Islet precursor cell (in vitro differentiated cells): ENCODE data around the gene HYOU1.
"Not testable (repeated sequence)": the region's sequence is repeated elsewhere in the genome, so short reads cannot be mapped to it uniquely, and the experiment has no call there.

Source experiments
- DNase-seq: peaks from one replicate; pipeline ENCODE4 v3.0.0-alpha.2; 2018

The HYOU1 gene

GRCh38 chr11:119057000-119057769, at the start of gene HYOU1:
Gene HYOU1, minus strand, starts transcription at chr11:119057205. Its CDS starts 1,045 bp downstream, at chr11:119056160.
- DNase-seq = peak; percentile 99

- DNase-seq = no peak
Observed at GRCh38 chr11:119103793-119104192, 46.8 kb upstream of the HYOU1 start.

- DNase-seq = not testable (repeated sequence)
Observed at GRCh38 chr11:119103161-119103664, 46.2 kb upstream of the HYOU1 start.

- peak; percentile 98 for DNase-seq
Observed at GRCh38 chr11:119101759-119102423, 44.9 kb upstream of the HYOU1 start, which contains the start of gene DPAGT1. Gene DPAGT1, minus strand, starts transcription at chr11:119101853. Its CDS starts 198 bp downstream, at chr11:119101655.

- DNase-seq = no peak
Observed at GRCh38 chr11:119100994-119101758, 44.2 kb upstream of the HYOU1 start.

- no peak for DNase-seq
Observed at GRCh38 chr11:119100246-119100970, 43.4 kb upstream of the HYOU1 start.

- DNase-seq = no peak
Observed at GRCh38 chr11:119099711-119100110, 42.7 kb upstream of the HYOU1 start.

GRCh38 chr11:119095066-119095880, 38.3 kb upstream of the HYOU1 start:
- peak; percentile 100 for DNase-seq

- no peak for DNase-seq
Observed at GRCh38 chr11:119094816-119095065, 37.7 kb upstream of the HYOU1 start.

- no peak for DNase-seq
Observed at GRCh38 chr11:119093942-119094815, 37.2 kb upstream of the HYOU1 start.

- DNase-seq = no peak
Observed at GRCh38 chr11:119092880-119093842, 36.2 kb upstream of the HYOU1 start.

GRCh38 chr11:119091966-119092879, 35.2 kb upstream of the HYOU1 start:
- no peak for DNase-seq

GRCh38 chr11:119091178-119091577, 34.2 kb upstream of the HYOU1 start:
- DNase-seq = no peak

GRCh38 chr11:119089319-119089718, 32.3 kb upstream of the HYOU1 start:
- no peak for DNase-seq

- DNase-seq = no peak
Observed at GRCh38 chr11:119088406-119088805, 31.4 kb upstream of the HYOU1 start.

- DNase-seq = no peak
Observed at GRCh38 chr11:119087747-119088241, 30.8 kb upstream of the HYOU1 start.

- DNase-seq = no peak
Observed at GRCh38 chr11:119087123-119087522, 30.1 kb upstream of the HYOU1 start.

GRCh38 chr11:119085437-119085847, 28.4 kb upstream of the HYOU1 start:
- DNase-seq = no peak
